GM12892 (cell line): ENCODE measurements around the gene CCDC86.
"Not testable (repeated sequence)": the region's sequence is repeated elsewhere in the genome, so short reads cannot be mapped to it uniquely, and the experiment has no call there.

Source experiments
- DNase-seq: peaks from one replicate; pipeline ENCODE4 v3.0.0; 2011; ENCODE audit not compliant: insufficient read length
- FAIRE-seq: peaks from 2 replicates; lab custom pipeline; 2011; peaks lifted over from hg19 to GRCh38; lab: Jason Lieb, UNC
- POLR2A ChIP-seq: IDR thresholded peaks from 2 replicates; pipeline ENCODE4 v1.6.1; 2011; ENCODE audit warnings: low read depth, low read length, control low read depth
- POLR2AphosphoS5 ChIP-seq: IDR thresholded peaks from 2 replicates; pipeline ENCODE4 v1.6.1; 2011; ENCODE audit warnings: low read depth, low read length, control low read depth
- TAF1 ChIP-seq: IDR thresholded peaks from 2 replicates; pipeline ENCODE4 v1.6.1; 2011; ENCODE audit warnings: low read depth, mild to moderate bottlenecking, control low read depth, low read length, borderline replicate concordance

Gene CCDC86

DNA sequence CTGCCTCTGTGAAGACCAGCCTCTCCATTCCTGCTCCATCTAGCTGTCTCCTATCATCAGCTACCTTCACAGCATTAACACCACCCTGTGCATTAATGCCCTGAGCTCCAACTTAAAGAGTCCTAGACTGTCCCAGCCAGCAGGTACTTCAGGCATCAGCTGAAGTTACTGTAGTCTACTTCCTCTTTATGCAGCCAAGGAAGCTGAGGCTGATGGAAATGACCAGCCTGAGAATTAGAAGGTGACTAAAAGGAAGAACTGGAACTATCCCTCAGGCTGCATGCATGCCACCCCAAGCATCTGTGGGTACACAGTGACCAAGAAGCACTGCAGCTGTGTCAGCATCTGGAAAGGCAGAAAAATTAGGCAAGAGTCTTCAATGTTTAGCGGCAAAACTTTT is 28.6 kb upstream of the CCDC86 start:
- TF ChIP-seq TAF1 (no peak), POLR2AphosphoS5 (no peak), POLR2A (no peak)
- peak; percentile 46 for FAIRE-seq
- no peak for DNase-seq

- no peak for TF ChIP-seq POLR2AphosphoS5
- TF ChIP-seq TAF1: no peak
- TF ChIP-seq POLR2A: no peak
- FAIRE-seq (no peak), DNase-seq (no peak)
Observed at GRCh38 chr11:60814112-60814511, 27.8 kb upstream of the CCDC86 start.

GRCh38 chr11:60816590-60817157 is 25.2 kb upstream of the CCDC86 start:
- no peak for FAIRE-seq
- no peak for TF ChIP-seq TAF1
- TF ChIP-seq POLR2A: no peak
- TF ChIP-seq POLR2AphosphoS5: no peak
- no peak for DNase-seq

DNA sequence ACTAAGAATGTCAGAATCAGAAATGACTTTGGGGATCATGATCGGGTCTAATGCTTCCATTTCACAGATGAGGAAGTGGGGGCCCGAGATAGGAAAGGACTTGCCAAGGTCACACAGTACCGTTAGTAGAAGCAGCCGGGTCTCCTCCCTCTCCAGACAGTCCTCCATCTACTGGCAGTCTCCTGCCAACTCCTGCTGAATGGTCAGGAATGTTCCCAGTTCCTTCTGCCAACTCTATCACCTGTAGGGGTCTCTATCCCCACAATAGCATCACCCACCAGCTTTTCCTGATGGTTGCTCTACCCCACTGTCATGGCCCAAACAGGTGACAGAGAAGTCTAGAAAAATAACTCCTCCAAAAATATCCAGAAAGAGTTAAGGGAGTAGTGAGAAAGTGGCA is 23.9 kb upstream of the CCDC86 start:
- FAIRE-seq: no peak
- no peak for TF ChIP-seq POLR2AphosphoS5
- TF ChIP-seq POLR2A: no peak
- TF ChIP-seq TAF1: no peak

DNA sequence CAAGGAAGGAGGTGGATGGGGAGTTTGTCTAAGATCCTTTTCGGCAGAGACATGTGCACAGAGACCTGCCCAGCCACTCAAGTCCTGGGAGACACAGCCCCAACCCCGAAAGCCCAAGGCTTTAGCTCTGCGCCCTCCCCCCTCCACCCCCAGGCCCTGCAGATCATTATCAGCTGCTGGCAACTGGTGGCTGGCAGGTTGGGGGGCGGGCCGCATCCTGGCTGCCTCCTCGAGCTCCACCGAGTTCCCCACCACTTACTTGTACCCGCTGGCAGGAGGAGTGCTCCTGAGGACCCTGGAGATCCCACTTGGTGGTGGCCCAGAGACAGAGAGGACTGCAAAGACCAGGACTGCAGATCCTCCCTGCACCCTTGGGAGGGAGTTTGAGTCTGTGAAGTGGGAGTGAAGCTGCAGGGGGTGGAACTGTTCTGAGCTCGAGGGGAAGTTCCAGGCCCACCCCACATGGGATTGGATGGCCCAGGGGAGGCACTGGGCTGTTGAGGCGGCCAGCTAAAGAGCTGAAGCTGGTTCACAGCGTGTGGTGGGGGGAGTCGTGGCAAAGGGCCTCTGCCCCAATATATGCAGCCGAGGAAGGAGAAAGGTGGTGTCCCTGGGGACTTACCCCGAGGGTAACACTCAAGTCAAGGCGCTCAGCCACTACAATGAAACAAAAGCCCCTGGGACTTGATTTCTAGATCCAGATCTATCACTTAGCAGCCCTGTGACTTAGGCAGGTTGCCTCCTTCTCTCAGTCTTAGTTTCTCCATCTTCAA is 19.9 kb upstream of the CCDC86 start:
- FAIRE-seq (peak; percentile 54), DNase-seq (no peak)
- no peak for TF ChIP-seq POLR2AphosphoS5
- no peak for TF ChIP-seq POLR2A
- TF ChIP-seq TAF1: no peak

More for the DNA sequence above, 23.9 kb upstream of the CCDC86 start:
- DNase-seq: no peak

GRCh38 chr11:60823745-60824306 is 18.1 kb upstream of the CCDC86 start:
- not testable (repeated sequence) for DNase-seq, FAIRE-seq

- TF ChIP-seq TAF1 (no peak), POLR2AphosphoS5 (no peak), POLR2A (no peak)
- DNase-seq (no peak), FAIRE-seq (no peak)
Observed at GRCh38 chr11:60825118-60825517, 16.8 kb upstream of the CCDC86 start.

GRCh38 chr11:60825790-60826189 is 16.1 kb upstream of the CCDC86 start:
- DNase-seq: no peak
- no peak for TF ChIP-seq TAF1
- TF ChIP-seq POLR2A: no peak
- no peak for TF ChIP-seq POLR2AphosphoS5
- no peak for FAIRE-seq

DNA sequence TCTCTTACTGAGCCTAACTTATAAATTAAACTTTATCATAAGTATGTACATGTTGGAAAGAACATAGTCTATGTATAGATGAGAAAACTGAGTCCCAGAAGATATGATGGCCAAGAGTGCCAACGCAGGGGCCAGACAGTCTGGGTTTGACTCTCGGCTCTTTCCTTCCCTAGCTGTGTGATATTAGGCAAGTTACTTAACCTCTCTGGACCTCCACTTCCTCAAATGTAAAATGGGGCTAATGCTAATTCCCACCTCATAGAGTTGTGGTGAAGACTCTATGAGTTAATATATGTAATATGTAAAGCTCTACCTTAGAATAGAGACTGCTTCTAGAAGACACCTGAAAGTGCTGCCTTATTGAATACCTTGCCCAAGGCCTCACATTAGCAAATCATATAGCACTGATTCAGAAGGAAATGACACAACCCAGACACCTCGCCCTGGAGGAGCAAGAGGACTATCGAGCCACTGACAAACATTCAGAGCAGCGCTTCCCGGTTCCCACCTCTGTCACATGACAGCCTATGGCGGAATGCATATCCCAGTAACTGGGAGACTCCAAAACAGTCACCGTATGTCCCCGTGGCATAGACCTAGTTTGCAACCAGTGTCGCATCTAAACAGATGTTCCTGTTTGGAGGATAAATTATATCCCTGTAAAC is 11.3 kb upstream of the CCDC86 start:
- TF ChIP-seq POLR2AphosphoS5 (no peak), POLR2A (no peak), TAF1 (no peak)
- no peak for DNase-seq
- no peak for FAIRE-seq

GRCh38 chr11:60831143-60831500 is 10.8 kb upstream of the CCDC86 start:
- DNase-seq (peak; percentile 65), FAIRE-seq (peak; percentile 98)
- no peak for TF ChIP-seq POLR2AphosphoS5
- no peak for TF ChIP-seq TAF1

DNA sequence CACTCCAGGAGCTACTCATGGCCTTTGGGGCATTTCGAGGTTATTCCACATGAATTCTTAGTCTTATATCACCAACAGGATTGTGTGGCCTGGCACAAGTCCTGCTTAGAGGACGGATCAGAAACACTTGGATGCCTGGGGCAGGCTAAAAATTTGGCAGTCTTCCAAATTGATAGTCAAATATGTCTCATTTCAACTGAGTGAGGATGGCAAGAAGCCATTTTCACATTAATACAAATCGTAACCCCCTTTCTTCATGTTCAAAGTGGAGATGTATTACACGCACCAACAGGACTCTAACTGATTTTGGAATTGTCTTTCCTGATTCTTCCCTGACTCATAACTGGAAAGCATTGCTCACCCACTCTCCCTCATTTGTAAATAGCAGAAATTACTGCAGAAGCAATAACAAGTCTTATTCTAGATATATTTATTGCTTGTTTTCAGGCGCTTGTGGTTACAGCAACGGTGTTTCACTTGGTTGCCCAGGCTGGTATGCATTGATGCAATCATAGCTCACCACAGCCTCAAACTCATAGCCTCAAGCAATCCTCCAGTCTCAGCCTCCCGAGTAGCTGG is 10.3 kb upstream of the CCDC86 start:
- DNase-seq: no peak
- TF ChIP-seq POLR2A (no peak), TAF1 (no peak), POLR2AphosphoS5 (no peak)
- no peak for FAIRE-seq
